ENCODE results near the gene RB1. TPM values are rescaled to one million over a fixed set of nuclear protein-coding genes. Genes with fewer than 3 reads are reported as not detected.
"Not testable (repeated sequence)": the region's sequence is repeated elsewhere in the genome, so short reads cannot be mapped to it uniquely, and the experiment has no call there.

Gene RB1
- total RNA-seq, 2 donors from 2014 or later: 28.5 TPM

- H3K4me3 ChIP-seq: no peak overlapping the region
- TF ChIP-seq CTCF (IDR thresholded peaks at IDR 0.05): no peak
- no peak for DNase-seq
Observed at GRCh38 chr13:48448959-48449614, 145.5 kb downstream of the RB1 start.

GRCh38 chr13:48449656-48450055 is 146.1 kb downstream of the RB1 start:
- no peak overlapping the region for H3K9ac ChIP-seq (ENCODE audit: low read depth in 2 of 2, low read length in 2 of 2)
- DNase-seq: no peak

More at GRCh38 chr13:48448959-48449614, 145.5 kb downstream of the RB1 start:
- H3K9ac ChIP-seq (ENCODE audit: low read depth in 2 of 2, low read length in 2 of 2): no peak overlapping the region
- no peaks in the 10 kb centered on the region for H3K9me3 ChIP-seq
- H3K27ac ChIP-seq: peak overlapping the region; percentile 26
- H3K36me3 ChIP-seq: no peaks in the 10 kb centered on the region
- no peaks in the 10 kb centered on the region for H3K4me1 ChIP-seq
- intact Hi-C loops (cut with DNase I): no loop called here
- H3K27me3 ChIP-seq: no peaks in the 10 kb centered on the region

GRCh38 chr13:48451196-48451595 is 147.6 kb downstream of the RB1 start:
- H3K27me3 ChIP-seq; H3K9ac ChIP-seq (ENCODE audit: low read depth in 2 of 2, low read length in 2 of 2); DNase-seq; intact Hi-C loops (cut with DNase I); H3K36me3 ChIP-seq; H3K4me1 ChIP-seq; H3K9me3 ChIP-seq; H3K4me3 ChIP-seq; H3K27ac ChIP-seq: not testable (repeated sequence)

More at GRCh38 chr13:48449656-48450055, 146.1 kb downstream of the RB1 start:
- no peaks in the 10 kb centered on the region for H3K9me3 ChIP-seq
- intact Hi-C loops (cut with DNase I): no loop called here
- no peaks in the 10 kb centered on the region for H3K4me1 ChIP-seq
- no peak for TF ChIP-seq CTCF (IDR thresholded peaks at IDR 0.05)
- H3K27me3 ChIP-seq: no peaks in the 10 kb centered on the region
- H3K27ac ChIP-seq: no peak overlapping the region
- no peak overlapping the region for H3K4me3 ChIP-seq
- no peaks in the 10 kb centered on the region for H3K36me3 ChIP-seq

GRCh38 chr13:48456546-48456945 is 153.0 kb downstream of the RB1 start:
- TF ChIP-seq CTCF (IDR thresholded peaks at IDR 0.05): no peak
- peaks cover 3% of the 10 kb centered on the region for H3K36me3 ChIP-seq
- intact Hi-C loops (cut with DNase I): no loop called here
- H3K27ac ChIP-seq: no peak overlapping the region
- DNase-seq: no peak
- H3K9ac ChIP-seq (ENCODE audit: low read depth in 2 of 2, low read length in 2 of 2): no peak overlapping the region
- H3K4me1 ChIP-seq: no peaks in the 10 kb centered on the region
- no peaks in the 10 kb centered on the region for H3K9me3 ChIP-seq
- no peak overlapping the region for H3K4me3 ChIP-seq
- H3K27me3 ChIP-seq: no peaks in the 10 kb centered on the region

GRCh38 chr13:48457578-48458242 is 154.2 kb downstream of the RB1 start:
- DNase-seq: no peak
- H3K27ac ChIP-seq: no peak overlapping the region
- H3K9ac ChIP-seq (ENCODE audit: low read depth in 2 of 2, low read length in 2 of 2): no peak overlapping the region
- no peaks in the 10 kb centered on the region for H3K9me3 ChIP-seq
- peaks cover 3% of the 10 kb centered on the region for H3K36me3 ChIP-seq
- H3K27me3 ChIP-seq: no peaks in the 10 kb centered on the region
- no peaks in the 10 kb centered on the region for H3K4me1 ChIP-seq
- no peak overlapping the region for H3K4me3 ChIP-seq
- intact Hi-C loops (cut with DNase I): no loop called here
- TF ChIP-seq CTCF (IDR thresholded peaks at IDR 0.05): no peak

GRCh38 chr13:48475230-48475629 is 171.7 kb downstream of the RB1 start:
- DNase-seq: no peak
- Histone ChIP-seq H3K27me3 (no peaks in the 10 kb centered on the region), H3K36me3 (no peaks in the 10 kb centered on the region), H3K9ac (ENCODE audit: low read depth in 2 of 2, low read length in 2 of 2) (no peak overlapping the region), H3K4me3 (no peak overlapping the region), H3K4me1 (no peaks in the 10 kb centered on the region), H3K9me3 (no peaks in the 10 kb centered on the region), H3K27ac (no peak overlapping the region)
- no peak for TF ChIP-seq CTCF (IDR thresholded peaks at IDR 0.05)
- intact Hi-C loops (cut with DNase I): no loop called here

Measured in colonic mucosa (tissue), 4 donors.